Colonic mucosa (tissue), 4 donors: ENCODE measurements around the gene TTC9C. TPM values are rescaled to one million over a fixed set of nuclear protein-coding genes. Genes with fewer than 3 reads are reported as not detected.

ENCODE experiments used
- DNase-seq: peaks from one replicate; pipeline ENCODE4 v3.0.0-alpha.2; 2020
- H3K27ac ChIP-seq: fragments of 200-600 bp; one replicate; pipeline ENCODE4 v1.8.0; 2021
- H3K27me3 ChIP-seq: fragments of 200-600 bp; one replicate; pipeline ENCODE4 v1.8.0; 2021
- H3K36me3 ChIP-seq: fragments of 200-600 bp; one replicate; pipeline ENCODE4 v1.8.0; 2021
- H3K4me1 ChIP-seq: fragments of 200-600 bp; one replicate; pipeline ENCODE4 v1.8.0; 2021; ENCODE audit warnings: mild to moderate bottlenecking
- H3K4me3 ChIP-seq: fragments of 200-600 bp; one replicate; pipeline ENCODE4 v1.8.0; 2021
- H3K9ac ChIP-seq, 2 donors: one replicate each; pipeline ENCODE4 v1.7.0; 2013; ENCODE audit warnings: control low read depth in 2 of 2, low read depth in 2 of 2, low read length in 2 of 2
- H3K9me3 ChIP-seq: fragments of 200-600 bp; one replicate; pipeline ENCODE4 v1.8.0; 2021
- CTCF ChIP-seq: fragments of 200-600 bp; IDR thresholded peaks from one replicate; pipeline ENCODE4 v1.8.0; 2022; ENCODE audit warnings: antibody characterized with exemption, mild to moderate bottlenecking
- intact Hi-C: fragments of 100-400 bp; cut with DNase I; formaldehyde crosslinking; loops from one replicate; pipeline ENCODE4 v1.14.1; 2022
- total RNA-seq, 2 donors: library from RNA; stranded (reverse); fragmentation: NEBNext Ultra II Directional in 1 of 2; extraction: Animal tissue kit (Norgen Biotek cat#: 25700) in 1 of 2; gene quantifications; one replicate each; pipeline ENCODE4 v1.2.1, GENCODE V29; 2021
- donor health status: healthy.
- donor health status: DM: no; HTN: no; CAD: no.
- donor health status: DM: no; HTN: no; CAD: no.

The TTC9C gene
- total RNA-seq, 2 donors from 2014 or later, result 34.2 to 39.8 TPM

- Histone ChIP-seq H3K9me3 (no peaks in the 10 kb centered on the region), H3K9ac (peak overlapping the region; percentile 97 to 99), H3K4me1 (peaks cover 8% of the 10 kb centered on the region), H3K27me3 (no peaks in the 10 kb centered on the region), H3K4me3 (peak overlapping the region; percentile 84), H3K36me3 (no peaks in the 10 kb centered on the region), H3K27ac (peak overlapping the region; percentile 99)
- peak; percentile 92 for TF ChIP-seq CTCF
- DNase-seq, result peak; percentile 91
- intact Hi-C loops, result loop anchor here (5.0 kb wide), 1 partner anchor 76 kb away; no protein-coding TSS in a partner anchor
Measured at GRCh38 chr11:62786318-62787004, 58.2 kb downstream of the TTC9C start.

- H3K4me3 ChIP-seq, result peak within 1 kb of the TSS; percentile 84
- peaks cover 10% of the 10 kb centered on the region for H3K4me1 ChIP-seq
- peak within 1 kb of the TSS; percentile 99 for H3K27ac ChIP-seq
- no peak for TF ChIP-seq CTCF
- H3K9ac ChIP-seq, result peak within 1 kb of the TSS; percentile 97 to 99
- intact Hi-C loops, result loop anchor here (5.0 kb wide), 1 partner anchor 75 kb away; no protein-coding TSS in a partner anchor
- H3K9me3 ChIP-seq, result no peaks in the 10 kb centered on the region
- no peaks in the 10 kb centered on the region for H3K27me3 ChIP-seq
- no peaks in the 10 kb centered on the region for H3K36me3 ChIP-seq
- peak; percentile 100 for DNase-seq
Measured at GRCh38 chr11:62787005-62787759, 58.9 kb downstream of the TTC9C start, which contains the start of gene TMEM179B. Gene TMEM179B (plus strand): TSS chr11:62787402. CDS start chr11:62787432, 30 bp downstream.

Other genes starting within 250 kb of the TTC9C start
- gene AHNAK, start 181.7 kb upstream of the TTC9C start, total RNA-seq, result 100 to 1,000 TPM; 458 to 631 TPM
- gene EEF1G, start 154.6 kb upstream of the TTC9C start, total RNA-seq, result 1,000 to 10,000 TPM; 1,328 to 1,358 TPM
- gene TUT1, start 137.0 kb upstream of the TTC9C start, total RNA-seq, result 10 to 100 TPM; 11.1 to 26.2 TPM
- gene MTA2, start 126.6 kb upstream of the TTC9C start, total RNA-seq, result 100 to 1,000 TPM in 1 of 2 donors, 10 to 100 TPM in 1; 91.0 to 133 TPM
- 10 to 100 TPM; 37.5 to 58.7 TPM for gene EML3, start 115.7 kb upstream of the TTC9C start, total RNA-seq
- 1 to 10 TPM; 3.2 to 3.6 TPM for gene ROM1, start 115.2 kb upstream of the TTC9C start, total RNA-seq
- gene B3GAT3, start 106.5 kb upstream of the TTC9C start, total RNA-seq, result 10 to 100 TPM; 21.8 to 37.7 TPM
- 100 to 1,000 TPM; 252 to 303 TPM for gene GANAB, start 81.9 kb upstream of the TTC9C start, total RNA-seq
- 10 to 100 TPM; 19.1 to 27.7 TPM for gene INTS5, start 75.2 kb upstream of the TTC9C start, total RNA-seq
- gene C11orf98, start 63.3 kb upstream of the TTC9C start, total RNA-seq, result 100 to 1,000 TPM in 1 of 2 donors, 10 to 100 TPM in 1; 57.9 to 105 TPM
- 10 to 100 TPM in 1 of 2 donors, 1 to 10 TPM in 1; 9.4 to 27.0 TPM for gene CSKMT, start 63.2 kb upstream of the TTC9C start, total RNA-seq
- 10 to 100 TPM; 13.9 to 23.2 TPM for gene UQCC3, start 56.8 kb upstream of the TTC9C start, total RNA-seq
- gene LBHD1, start 56.2 kb upstream of the TTC9C start, total RNA-seq, result 10 to 100 TPM in 1 of 2 donors, 1 to 10 TPM in 1; 7.1 to 12.3 TPM
- gene UBXN1, start 49.4 kb upstream of the TTC9C start, total RNA-seq, result 10 to 100 TPM; 74.8 to 87.8 TPM
- 1 to 10 TPM in 1 of 2 donors, under 1 TPM in 1; 0.82 to 3.3 TPM for gene LRRN4CL, start 39.0 kb upstream of the TTC9C start, total RNA-seq
- gene BSCL2, start 21.1 kb upstream of the TTC9C start, total RNA-seq, result 10 to 100 TPM; 36.5 to 65.5 TPM
- gene GNG3, start 20.8 kb upstream of the TTC9C start, total RNA-seq, result under 1 TPM in 1 of 2 donors, not detected in 1; 0.56 TPM
- gene HNRNPUL2, start 1.0 kb upstream of the TTC9C start, total RNA-seq, result 10 to 100 TPM; 50.5 to 59.3 TPM
- 10 to 100 TPM; 10.8 to 18.7 TPM for gene ZBTB3, start 25.7 kb downstream of the TTC9C start, total RNA-seq
- 10 to 100 TPM; 40.3 to 54.5 TPM for gene POLR2G, start 33.1 kb downstream of the TTC9C start, total RNA-seq
- gene TAF6L, start 42.9 kb downstream of the TTC9C start, total RNA-seq, result 10 to 100 TPM; 15.3 to 26.6 TPM
- gene TMEM179B, start 58.9 kb downstream of the TTC9C start, total RNA-seq, result 10 to 100 TPM; 46.7 to 54.5 TPM
- 10 to 100 TPM; 15.8 to 26.0 TPM for gene TMEM223, start 63.5 kb downstream of the TTC9C start, total RNA-seq
- 10 to 100 TPM; 39.2 to 50.9 TPM for gene NXF1, start 77.0 kb downstream of the TTC9C start, total RNA-seq
- gene STX5, start 103.6 kb downstream of the TTC9C start, total RNA-seq, result 10 to 100 TPM; 38.0 to 43.3 TPM
- gene TEX54, start 104.4 kb downstream of the TTC9C start, total RNA-seq, result not detected
- 10 to 100 TPM; 27.4 to 43.3 TPM for gene WDR74, start 111.1 kb downstream of the TTC9C start, total RNA-seq
- 100 to 1,000 TPM in 1 of 2 donors, 10 to 100 TPM in 1; 70.4 to 116 TPM for gene SLC3A2, start 152.4 kb downstream of the TTC9C start, total RNA-seq
- 1 to 10 TPM; 1.2 to 1.8 TPM for gene CHRM1, start 192.9 kb downstream of the TTC9C start, total RNA-seq